Thyroid gland (tissue), 4 donors: ENCODE results near the gene ISM1. TPM values are rescaled to one million over a fixed set of nuclear protein-coding genes. Genes with fewer than 3 reads are reported as not detected.
A peak's percentile ranks its signal among the peaks of the same experiment; 100 is the strongest.

Experiments used
- DNase-seq, 2 donors: peaks; one replicate each; pipeline ENCODE4 v3.0.0-alpha.2; 2019
- H3K27ac ChIP-seq, 3 donors: fragments of 200-600 bp; sonication (generic); 1 replicate in 2 of 3; 2 replicates in 1 of 3; pipeline ENCODE4 v1.5.1; 2016 to 2019; ENCODE audit warnings: mild to moderate bottlenecking in 1 of 3, moderate library complexity in 1 of 3
- H3K27me3 ChIP-seq: fragments of 200-600 bp; sonication (generic); one replicate; pipeline ENCODE4 v1.5.1; 2019
- H3K36me3 ChIP-seq, 2 donors: fragments of 200-600 bp; sonication (generic); one replicate each; pipeline ENCODE4 v1.5.1; 2016 to 2019
- H3K4me1 ChIP-seq, 2 donors: fragments of 200-600 bp; sonication (generic); one replicate each; pipeline ENCODE4 v1.5.1; 2017 to 2019
- H3K4me3 ChIP-seq, 3 donors: fragments of 200-600 bp; sonication (generic); replicated peaks in 1 of 3; 1 replicate in 2 of 3; 2 replicates in 1 of 3; pipeline ENCODE4 v1.5.1; 2016; ENCODE audit warnings: mild to moderate bottlenecking in 1 of 3
- H3K9me3 ChIP-seq: fragments of 200-600 bp; sonication (generic); one replicate; pipeline ENCODE4 v1.5.1; 2017
- CTCF ChIP-seq, 6 experiments: fragments of 200-600 bp in 3 of 6; fragments of 450-650 bp in 3 of 6; sonication (generic) in 3 of 6; IDR thresholded peaks; one replicate each; pipeline ENCODE4 v1.5.1; 2016 to 2019; ENCODE audit warnings: antibody characterized with exemption in 6 of 6, mild to moderate bottlenecking in 2 of 6, inconsistent platforms in 1 of 6, moderate library complexity in 1 of 6
- POLR2A ChIP-seq, 2 donors: fragments of 450-650 bp; IDR thresholded peaks; one replicate each; pipeline ENCODE4 v1.6.1; 2017; ENCODE audit warnings: antibody characterized with exemption in 2 of 2, mild to moderate bottlenecking in 2 of 2, moderate library complexity in 1 of 2
- WGBS, 2 donors: methylation state at CpG; one replicate each; pipeline ENCODE4 v1.1.5; 2017; 5-methylcytosine and 5-hydroxymethylcytosine counted together
- intact Hi-C: fragments of 100-400 bp; cut with DNase I; formaldehyde crosslinking; loops from one replicate; pipeline ENCODE4 v1.15.1; 2023
- total RNA-seq, 4 donors: library from RNA; depleted of rRNA; stranded (reverse); fragments of >200 nt; gene quantifications; one replicate each; pipeline ENCODE4 v1.2.3, GENCODE V29; 2016

ISM1 gene
- total RNA-seq, 4 donors from 2014 or later = 77.5 to 98.4 (median 83.7) TPM

DNA sequence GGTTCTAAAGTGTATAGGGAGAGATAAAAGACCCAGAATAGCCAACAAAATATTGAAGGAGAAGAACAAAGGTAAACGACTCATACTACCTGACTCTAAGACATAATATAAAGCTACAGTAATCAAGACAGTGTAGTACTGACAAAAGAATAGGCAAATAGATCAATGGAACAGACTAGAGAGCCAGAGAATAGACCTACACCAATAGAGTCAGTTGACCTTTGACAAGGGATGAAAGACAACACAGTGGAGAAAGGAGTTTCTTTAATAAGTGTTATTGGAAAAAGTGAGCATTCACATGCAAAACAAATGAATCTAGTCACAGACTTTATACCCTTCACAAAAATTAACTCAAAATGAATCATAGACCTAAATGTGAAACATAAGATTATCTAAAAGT, 96.4 kb downstream of the ISM1 start:
- Histone ChIP-seq H3K4me1 (no peaks in the 10 kb centered on the region), H3K36me3 (no peaks in the 10 kb centered on the region), H3K9me3 (no peaks in the 10 kb centered on the region), H3K27ac (no peak overlapping the region), H3K4me3 (no peak overlapping the region), H3K27me3 (no peaks in the 10 kb centered on the region)
- 94 to 96% methylated on average over 1 of the region's 1 CpG for WGBS, 2 donors
- TF ChIP-seq CTCF (IDR thresholded peaks at IDR 0.05) (no peak), POLR2A (IDR thresholded peaks at IDR 0.05) (no peak)
- DNase-seq = no peak
- intact Hi-C loops = no loop called here

GRCh38 chr20:13318871-13319521, 97.9 kb downstream of the ISM1 start:
- H3K4me1 ChIP-seq = no peaks in the 10 kb centered on the region
- WGBS, 2 donors = 83 to 84% methylated on average over 5 of the region's 5 CpGs
- intact Hi-C loops = no loop called here
- H3K4me3 ChIP-seq = no peak overlapping the region
- H3K27me3 ChIP-seq = no peaks in the 10 kb centered on the region
- no peak for DNase-seq
- no peak for TF ChIP-seq POLR2A (IDR thresholded peaks at IDR 0.05)
- no peak for TF ChIP-seq CTCF (IDR thresholded peaks at IDR 0.05)
- no peaks in the 10 kb centered on the region for H3K9me3 ChIP-seq
- H3K36me3 ChIP-seq = no peaks in the 10 kb centered on the region
- H3K27ac ChIP-seq = no peak overlapping the region

- Histone ChIP-seq H3K27me3 (no peaks in the 10 kb centered on the region), H3K4me1 (no peaks in the 10 kb centered on the region), H3K36me3 (no peaks in the 10 kb centered on the region), H3K27ac (no peak overlapping the region), H3K4me3 (no peak overlapping the region), H3K9me3 (no peaks in the 10 kb centered on the region)
- TF ChIP-seq POLR2A (IDR thresholded peaks at IDR 0.05) (no peak), CTCF (IDR thresholded peaks at IDR 0.05) (no peak)
- intact Hi-C loops = no loop called here
- WGBS, 2 donors = 90 to 98% methylated on average over 4 of the region's 4 CpGs
- no peak for DNase-seq
Measured at GRCh38 chr20:13320702-13321101, 99.6 kb downstream of the ISM1 start.

DNA sequence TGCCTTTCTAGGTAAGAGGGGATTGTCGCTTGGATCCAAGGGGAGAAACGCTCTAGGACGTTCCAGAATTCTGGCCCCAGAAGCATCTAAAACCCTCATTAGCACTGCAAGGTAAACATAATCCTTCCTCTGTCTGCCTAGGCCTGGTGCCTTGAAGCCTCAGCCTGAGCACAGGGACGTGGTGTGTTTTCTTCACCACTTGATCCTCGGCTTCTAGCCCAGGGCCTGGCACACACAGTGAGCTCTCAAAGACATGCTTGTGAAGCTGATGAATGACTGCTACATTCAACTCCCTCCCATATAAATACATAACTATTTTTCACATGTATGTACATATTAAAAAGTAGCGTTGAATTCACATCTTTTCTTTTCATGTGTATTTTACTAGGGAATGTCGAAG, 100.3 kb downstream of the ISM1 start:
- H3K27ac ChIP-seq = peak overlapping the region in 1 of 3 donors; percentile 11

More for the DNA sequence above, 100.3 kb downstream of the ISM1 start:
- H3K9me3 ChIP-seq = no peaks in the 10 kb centered on the region
- intact Hi-C loops = no loop called here
- 66 to 71% methylated on average over 6 to 7 of the region's 7 CpGs for WGBS, 2 donors
- no peaks in the 10 kb centered on the region for H3K4me1 ChIP-seq
- H3K4me3 ChIP-seq = no peak overlapping the region
- H3K36me3 ChIP-seq = no peaks in the 10 kb centered on the region
- no peaks in the 10 kb centered on the region for H3K27me3 ChIP-seq
- peak; percentile 26 to 50 for DNase-seq
- TF ChIP-seq CTCF (IDR thresholded peaks at IDR 0.05) (no peak), POLR2A (IDR thresholded peaks at IDR 0.05) (no peak)
